ENCODE data around the gene SFXN3.

SFXN3 gene

GRCh38 chr10:101080933-101081931 is 50.2 kb downstream of the SFXN3 start:
- no peak for DNase-seq

- no peak for DNase-seq
These were observed 54.8 kb downstream of the SFXN3 start for GRCh38 chr10:101085846-101086245.

GRCh38 chr10:101087376-101087775 is 56.3 kb downstream of the SFXN3 start:
- DNase-seq: no peak

- no peak for DNase-seq
These were observed 56.9 kb downstream of the SFXN3 start for GRCh38 chr10:101087965-101088364.

- DNase-seq: no peak
These were observed 58.7 kb downstream of the SFXN3 start for GRCh38 chr10:101089520-101090299.

- DNase-seq: no peak
These were observed 59.6 kb downstream of the SFXN3 start for GRCh38 chr10:101090597-101090996.

All from NCI-H446 treated with DMSO at 0.1 percent for 48 hours (cell line).